ENCODE measurements around the gene MGAT1.

DNA sequence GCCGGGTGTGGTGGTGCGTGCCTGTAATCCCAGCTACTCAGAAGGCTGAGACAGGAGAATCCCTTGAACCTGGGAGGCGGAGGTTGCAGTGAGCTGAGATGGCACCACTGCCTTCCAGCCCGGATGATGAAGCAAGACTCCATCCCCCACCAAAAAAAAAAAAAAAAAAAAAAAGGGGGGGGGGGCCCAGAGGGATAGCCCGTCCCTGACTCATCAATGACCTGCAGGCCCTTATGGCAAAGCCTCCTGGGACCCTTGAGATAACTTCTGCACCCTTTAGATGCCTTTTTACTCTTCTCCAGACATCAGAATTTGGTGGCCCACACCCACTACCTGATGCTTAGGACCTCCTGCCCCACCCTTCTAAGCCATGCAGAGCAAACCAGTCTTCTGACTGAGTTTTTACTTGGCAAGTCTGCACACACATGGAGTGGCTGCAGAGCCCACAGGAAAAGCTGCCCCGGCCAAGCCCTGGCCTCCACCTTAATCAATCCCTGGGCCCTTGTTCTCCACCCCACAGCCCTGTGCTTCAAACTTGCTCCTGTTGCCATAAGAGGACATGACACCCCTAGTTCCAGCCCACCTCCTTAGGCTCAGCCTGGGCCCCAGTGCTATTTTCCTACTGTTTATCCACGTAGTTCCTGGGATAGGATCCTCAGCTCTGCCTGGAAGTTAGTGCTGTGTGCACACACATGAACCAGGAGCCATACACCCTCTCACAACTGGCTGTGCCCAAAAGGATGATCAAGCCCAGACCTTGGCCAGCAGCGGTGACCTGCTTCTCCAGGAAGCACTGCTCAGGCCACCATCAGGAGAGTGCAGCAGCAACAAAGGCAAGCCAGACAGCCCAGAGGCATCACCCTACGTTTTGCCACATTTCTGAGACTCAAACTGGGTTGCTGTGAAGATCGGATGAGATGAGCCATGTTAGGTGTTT lies 5.1 kb downstream of the MGAT1 start:
- no peak for TF ChIP-seq EZH2phosphoT487 (IDR thresholded peaks at IDR 0.05; ENCODE audit: borderline replicate concordance)
- no peak for TF ChIP-seq CTCF (IDR thresholded peaks at IDR 0.05 in 2 of 3, conservative IDR thresholded peaks at IDR 0.05 in 1 of 3; ENCODE audit: borderline replicate concordance in 1 of 3, insufficient read depth in 1 of 3, low read depth in 2 of 3, low read length in 2 of 3)
- no peak for TF ChIP-seq POLR2AphosphoS5 (IDR thresholded peaks at IDR 0.05; ENCODE audit: low read depth, low read length)
- no peak for TF ChIP-seq POLR2A (IDR thresholded peaks at IDR 0.05; ENCODE audit: borderline replicate concordance, extremely low read depth, insufficient read depth, insufficient read length)
- TF ChIP-seq FOSL1 (IDR thresholded peaks at IDR 0.05; ENCODE audit: low read depth): no peak
- TF ChIP-seq REST (IDR thresholded peaks at IDR 0.05; ENCODE audit: low read depth): no peak
- TF ChIP-seq YY1 (IDR thresholded peaks at IDR 0.05; ENCODE audit: extremely low read depth, insufficient replicate concordance, low read depth, low read length): no peak
- TF ChIP-seq EGR1 (IDR thresholded peaks at IDR 0.05; ENCODE audit: low read depth): no peak
- no peak for TF ChIP-seq RAD21 (IDR thresholded peaks at IDR 0.05; ENCODE audit: low read depth)
- TF ChIP-seq EZH2 (IDR thresholded peaks at IDR 0.05): no peak
- TF ChIP-seq SP1 (IDR thresholded peaks at IDR 0.05; ENCODE audit: low read depth): no peak
- no peak for TF ChIP-seq CBX3 (IDR thresholded peaks at IDR 0.05; ENCODE audit: low read depth)
- TF ChIP-seq SIN3A (IDR thresholded peaks at IDR 0.05; ENCODE audit: low read depth): no peak
- TF ChIP-seq CEBPB (IDR thresholded peaks at IDR 0.05; ENCODE audit: low read depth): no peak
